ACC112 (cell line): Measurements from ENCODE around the gene EVA1A.

Source experiments
- H2AFZ ChIP-seq: fragments of 200-600 bp; sonication (generic); one replicate; pipeline ENCODE4 v1.6.0; 2017; ENCODE audit warnings: antibody characterized with exemption, low read length; ENCODE audit not compliant: unreplicated experiment
- H3K27ac ChIP-seq: fragments of 200-600 bp; sonication (generic); 2 replicates; pipeline ENCODE4 v1.5.1; 2014; ENCODE audit warnings: low read depth, mild to moderate bottlenecking, antibody characterized with exemption, low read length, moderate library complexity
- H3K27me3 ChIP-seq: fragments of 200-600 bp; sonication (generic); 2 replicates; pipeline ENCODE4 v1.6.1; 2014; ENCODE audit warnings: mild to moderate bottlenecking, antibody characterized with exemption, low read length, moderate library complexity, mixed read lengths; ENCODE audit not compliant: insufficient read depth
- H3K36me3 ChIP-seq: fragments of 200-600 bp; sonication (generic); 2 replicates; pipeline ENCODE4 v1.6.1; 2016; ENCODE audit warnings: mild to moderate bottlenecking, antibody characterized with exemption, low read length, moderate library complexity, mixed read lengths; ENCODE audit not compliant: insufficient read depth
- H3K4me1 ChIP-seq: fragments of 200-600 bp; sonication (generic); one replicate; pipeline ENCODE4 v1.6.1; 2016; ENCODE audit warnings: low read length, mixed read lengths; ENCODE audit not compliant: insufficient read depth, unreplicated experiment, control insufficient read depth
- H3K4me3 ChIP-seq: fragments of 200-600 bp; sonication (generic); 2 replicates; pipeline ENCODE4 v1.5.1; 2014; ENCODE audit warnings: mild to moderate bottlenecking, low read depth, low read length
- H3K79me2 ChIP-seq: fragments of 200-600 bp; sonication (generic); one replicate; pipeline ENCODE4 v1.6.0; 2016; ENCODE audit warnings: low read length; ENCODE audit not compliant: control insufficient read depth, unreplicated experiment, insufficient read depth

Gene EVA1A

DNA sequence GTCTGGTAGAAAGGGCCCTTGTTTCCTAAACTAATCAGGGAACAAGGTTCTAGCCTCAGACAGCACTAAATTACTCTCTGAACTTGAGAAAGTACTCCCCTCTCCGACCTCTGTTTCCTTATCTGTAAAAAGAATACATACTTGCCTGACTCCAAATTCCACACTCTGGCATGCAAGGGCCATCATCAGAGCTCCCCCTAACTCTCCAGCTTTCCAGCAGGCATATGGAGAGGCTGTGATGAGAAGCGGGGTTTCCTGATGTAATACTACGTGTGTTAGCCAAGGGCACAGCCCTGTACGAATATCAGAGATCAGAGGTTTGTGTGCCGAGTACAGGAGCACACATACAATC, 1.8 kb upstream of the EVA1A start:
- Histone ChIP-seq H3K79me2 (peaks cover 27% of the 10 kb centered on the region), H2AFZ (peak overlapping the region; percentile 17), H3K27ac (no peak overlapping the region), H3K36me3 (no peaks in the 10 kb centered on the region; the same call in 1 of the 2 replicates), H3K27me3 (no peaks in the 10 kb centered on the region), H3K4me3 (no peak overlapping the region), H3K4me1 (peaks cover 31% of the 10 kb centered on the region)

DNA sequence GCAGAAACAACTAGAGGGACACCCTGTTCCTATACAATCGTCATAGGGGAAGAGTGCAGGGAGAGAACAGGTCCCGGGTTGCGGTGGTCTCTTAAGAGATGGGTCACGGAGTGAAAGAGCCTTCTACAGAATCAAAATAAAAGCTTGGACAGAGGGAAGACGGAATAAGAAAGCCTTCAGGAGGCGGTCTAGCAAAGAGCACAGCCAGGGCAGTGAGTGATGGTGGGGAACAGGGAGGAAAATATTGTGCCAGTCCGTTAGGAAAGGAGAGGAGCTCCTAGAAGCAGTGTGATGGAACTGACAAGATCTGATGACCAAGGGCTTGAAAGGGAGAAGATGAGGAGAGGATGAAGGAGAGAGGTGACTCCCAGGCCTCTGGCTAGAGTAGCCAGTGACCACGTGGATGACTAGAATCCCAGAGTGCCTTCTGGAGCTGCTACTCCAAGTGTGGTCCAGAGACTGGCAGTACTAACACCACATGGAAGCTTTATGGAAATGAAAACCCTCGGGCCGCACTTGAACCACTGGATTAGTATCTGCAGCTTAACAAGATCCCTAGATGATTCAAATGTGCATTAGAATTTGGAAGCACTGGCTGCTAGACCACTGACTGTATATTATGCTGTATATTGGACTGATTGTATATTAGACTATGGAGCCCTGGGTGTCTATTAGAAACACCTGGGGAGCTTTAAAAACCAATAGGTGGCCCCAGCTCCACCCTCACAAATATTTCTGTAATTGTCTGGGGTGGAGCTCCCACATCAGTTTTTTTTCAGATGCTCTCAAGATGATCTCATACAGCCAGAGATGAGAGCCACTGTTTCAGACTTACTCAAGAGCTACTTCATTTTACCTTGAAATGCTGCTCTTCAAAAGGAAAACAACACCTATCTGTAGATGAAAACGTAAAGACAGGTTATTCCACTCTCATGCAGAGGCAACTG, 1.1 kb upstream of the EVA1A start:
- H2AFZ ChIP-seq, result peak overlapping the region; percentile 90
- H3K4me3 ChIP-seq, result peak overlapping the region; percentile 88
- no peaks in the 10 kb centered on the region; the same call in 1 of the 2 replicates for H3K36me3 ChIP-seq
- peak overlapping the region; percentile 76 for H3K27ac ChIP-seq
- H3K79me2 ChIP-seq, result peaks cover 34% of the 10 kb centered on the region
- H3K4me1 ChIP-seq, result peaks cover 31% of the 10 kb centered on the region
- no peaks in the 10 kb centered on the region for H3K27me3 ChIP-seq

DNA sequence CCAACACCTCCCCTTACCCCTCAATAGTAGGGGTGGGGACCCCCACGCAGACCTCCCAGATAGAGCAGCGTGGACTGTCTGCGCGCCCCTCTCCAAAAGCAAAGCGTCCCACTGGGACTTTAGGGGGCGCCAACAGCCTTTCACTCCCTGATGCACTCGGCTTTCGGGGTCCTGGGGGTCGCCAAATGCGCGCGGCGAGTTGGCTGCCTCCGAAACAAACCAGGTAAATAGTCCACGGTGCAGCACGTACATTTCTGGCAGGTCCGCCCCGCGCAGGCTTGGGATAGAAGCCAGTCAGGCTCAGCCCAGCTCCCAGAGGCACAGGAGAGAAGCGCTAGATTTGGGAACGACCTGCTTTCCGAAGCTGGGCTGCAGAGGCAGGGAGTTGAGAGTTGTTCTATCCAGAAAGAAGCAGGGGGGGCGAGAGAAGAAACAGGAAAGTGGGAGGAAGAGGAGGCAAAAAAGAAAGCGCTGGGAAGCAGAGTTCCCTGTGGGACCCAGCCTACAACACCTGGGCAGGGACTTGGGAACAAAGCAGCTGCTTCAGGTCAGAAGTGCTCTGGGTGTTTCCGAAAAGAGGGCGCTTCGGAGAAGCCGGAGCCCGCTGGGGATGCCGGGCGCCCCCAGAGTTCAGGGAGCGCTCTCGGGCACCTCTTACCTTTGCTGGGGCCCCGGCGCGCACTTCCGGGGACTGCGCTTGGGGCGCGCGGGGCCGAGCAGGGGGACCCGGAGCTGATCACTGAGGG, 544 bp downstream of the EVA1A start:
- Histone ChIP-seq H2AFZ (peak overlapping the region; percentile 67), H3K4me1 (peaks cover 30% of the 10 kb centered on the region), H3K27me3 (no peaks in the 10 kb centered on the region), H3K79me2 (peaks cover 50% of the 10 kb centered on the region), H3K27ac (peak overlapping the region; percentile 76), H3K4me3 (peak overlapping the region; percentile 88), H3K36me3 (no peaks in the 10 kb centered on the region; the same call in 1 of the 2 replicates)

DNA sequence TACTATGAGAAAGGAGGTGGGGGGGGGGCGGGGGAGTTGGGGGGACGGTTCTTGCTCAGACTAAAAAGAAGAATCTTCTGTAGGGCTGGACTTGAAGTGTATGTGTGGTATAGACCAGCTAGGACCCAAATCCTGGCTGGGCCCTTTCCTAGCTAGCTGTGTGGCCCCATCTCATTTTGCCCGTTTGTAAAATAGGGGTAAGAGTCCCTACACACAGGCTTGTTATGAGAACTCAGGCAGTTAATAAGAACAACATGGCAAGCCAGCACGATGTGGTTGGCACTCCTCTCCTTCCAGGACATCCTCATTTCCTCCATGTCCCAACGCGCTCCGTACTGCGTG, 1.1 kb downstream of the EVA1A start:
- Histone ChIP-seq H3K27me3 (no peaks in the 10 kb centered on the region), H3K36me3 (no peaks in the 10 kb centered on the region; the same call in 1 of the 2 replicates), H3K4me1 (peaks cover 29% of the 10 kb centered on the region), H3K27ac (no peak overlapping the region), H3K79me2 (peaks cover 56% of the 10 kb centered on the region), H3K4me3 (peak overlapping the region; percentile 88), H2AFZ (peak overlapping the region; percentile 67)

DNA sequence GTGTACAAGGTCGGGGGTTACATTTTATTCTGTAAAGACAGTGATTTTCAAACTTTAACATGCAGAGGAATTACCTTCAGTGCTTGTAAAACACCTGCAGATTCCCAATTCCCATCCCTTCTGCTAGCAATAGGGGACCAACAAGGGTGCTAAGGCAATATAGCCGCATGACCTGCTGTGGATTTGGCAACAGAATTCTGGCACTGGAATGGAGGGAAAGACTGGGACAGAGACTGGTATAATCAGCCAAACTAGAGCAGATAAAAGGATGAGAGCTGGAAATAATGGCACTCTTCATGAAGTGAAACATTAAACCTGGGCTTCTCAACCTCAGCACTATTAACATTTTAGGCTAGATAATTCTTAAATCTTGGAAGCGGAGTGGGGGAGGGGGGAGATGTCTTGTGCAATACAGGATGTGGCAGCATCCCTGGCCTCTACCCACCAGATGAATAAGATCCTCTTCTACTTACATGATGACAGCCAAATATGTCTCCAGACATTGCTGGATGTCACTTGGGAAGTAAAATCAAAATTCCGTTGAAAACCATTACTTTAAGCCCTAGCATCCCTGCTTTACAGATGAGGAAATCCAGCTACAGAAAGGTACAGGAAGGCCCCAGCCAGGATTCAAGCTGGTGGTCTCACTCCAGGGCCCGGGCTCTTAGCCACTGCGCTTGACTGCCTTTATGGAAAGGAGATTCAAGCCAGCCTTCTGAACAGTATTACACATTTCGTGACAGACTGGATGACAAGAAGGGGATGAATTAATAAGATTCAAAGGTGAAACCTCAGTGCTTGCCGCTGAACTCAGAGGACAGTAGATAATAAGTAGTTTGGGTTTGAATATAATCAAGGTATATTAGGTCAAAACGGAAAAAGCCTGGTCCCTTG, 1.7 kb downstream of the EVA1A start:
- Histone ChIP-seq H3K4me1 (peaks cover 29% of the 10 kb centered on the region), H3K27ac (no peak overlapping the region), H3K79me2 (peaks cover 57% of the 10 kb centered on the region), H3K36me3 (no peaks in the 10 kb centered on the region; the same call in 1 of the 2 replicates), H2AFZ (no peak overlapping the region), H3K27me3 (no peaks in the 10 kb centered on the region), H3K4me3 (peak overlapping the region; percentile 88)

DNA sequence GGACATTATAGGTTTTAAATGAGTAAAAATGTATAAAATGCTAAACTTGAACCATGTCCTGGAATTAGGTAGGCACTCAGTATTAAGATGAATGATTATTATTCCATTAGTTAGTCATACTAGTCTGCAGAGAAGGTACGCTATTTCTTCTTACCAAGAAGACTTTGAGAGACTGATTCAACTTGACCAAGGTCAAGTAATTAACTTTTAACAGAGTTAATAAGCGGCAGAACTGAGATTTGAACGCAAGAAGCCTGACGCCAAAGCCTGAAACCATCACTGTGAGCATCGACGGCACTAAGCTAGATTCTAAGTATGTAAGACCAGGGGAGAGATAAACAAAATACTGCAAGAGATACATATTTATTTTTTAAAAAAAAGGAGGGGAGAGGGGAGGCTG, 2.6 kb downstream of the EVA1A start:
- Histone ChIP-seq H3K4me1 (peaks cover 29% of the 10 kb centered on the region), H3K36me3 (no peaks in the 10 kb centered on the region; the same call in 1 of the 2 replicates), H3K27ac (no peak overlapping the region), H3K79me2 (peaks cover 57% of the 10 kb centered on the region), H2AFZ (no peak overlapping the region), H3K4me3 (no peak overlapping the region; the same call in 1 of the 2 replicates), H3K27me3 (no peaks in the 10 kb centered on the region)

DNA sequence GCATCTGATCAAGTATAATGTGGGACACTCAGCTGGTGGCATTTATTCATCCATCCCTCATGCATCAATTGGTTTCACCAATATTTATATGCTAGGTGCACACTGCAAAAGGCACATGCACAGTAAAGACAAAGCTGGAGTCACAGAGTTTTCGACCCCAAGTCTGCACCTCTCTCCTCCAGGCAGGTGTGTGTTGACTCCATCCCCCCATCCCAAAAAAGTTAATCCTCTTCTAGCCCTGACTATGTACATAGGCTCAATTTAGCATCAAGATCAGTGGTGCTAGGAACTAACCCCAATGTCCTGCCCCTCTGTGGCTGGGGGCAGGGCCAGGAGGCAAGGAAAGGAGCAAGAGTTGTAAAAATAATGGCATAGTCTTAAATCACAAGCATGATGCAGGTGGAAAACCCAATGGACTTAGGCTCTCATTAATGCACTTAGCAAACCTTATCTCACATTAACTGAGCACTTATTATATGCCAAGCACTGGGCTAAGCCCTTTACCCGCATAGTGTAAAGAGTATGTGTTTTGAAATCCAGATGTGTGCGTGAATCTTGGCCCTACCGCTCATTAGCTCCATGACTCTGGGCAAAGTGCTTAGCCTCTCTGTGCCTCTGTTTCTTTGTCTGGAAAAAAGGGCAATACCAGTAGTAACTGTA, 3.1 kb downstream of the EVA1A start:
- H3K4me1 ChIP-seq, result peaks cover 28% of the 10 kb centered on the region
- no peaks in the 10 kb centered on the region for H3K27me3 ChIP-seq
- H3K4me3 ChIP-seq, result no peak overlapping the region
- no peaks in the 10 kb centered on the region; the same call in 1 of the 2 replicates for H3K36me3 ChIP-seq
- peaks cover 59% of the 10 kb centered on the region for H3K79me2 ChIP-seq
- H2AFZ ChIP-seq, result no peak overlapping the region
- no peak overlapping the region for H3K27ac ChIP-seq

DNA sequence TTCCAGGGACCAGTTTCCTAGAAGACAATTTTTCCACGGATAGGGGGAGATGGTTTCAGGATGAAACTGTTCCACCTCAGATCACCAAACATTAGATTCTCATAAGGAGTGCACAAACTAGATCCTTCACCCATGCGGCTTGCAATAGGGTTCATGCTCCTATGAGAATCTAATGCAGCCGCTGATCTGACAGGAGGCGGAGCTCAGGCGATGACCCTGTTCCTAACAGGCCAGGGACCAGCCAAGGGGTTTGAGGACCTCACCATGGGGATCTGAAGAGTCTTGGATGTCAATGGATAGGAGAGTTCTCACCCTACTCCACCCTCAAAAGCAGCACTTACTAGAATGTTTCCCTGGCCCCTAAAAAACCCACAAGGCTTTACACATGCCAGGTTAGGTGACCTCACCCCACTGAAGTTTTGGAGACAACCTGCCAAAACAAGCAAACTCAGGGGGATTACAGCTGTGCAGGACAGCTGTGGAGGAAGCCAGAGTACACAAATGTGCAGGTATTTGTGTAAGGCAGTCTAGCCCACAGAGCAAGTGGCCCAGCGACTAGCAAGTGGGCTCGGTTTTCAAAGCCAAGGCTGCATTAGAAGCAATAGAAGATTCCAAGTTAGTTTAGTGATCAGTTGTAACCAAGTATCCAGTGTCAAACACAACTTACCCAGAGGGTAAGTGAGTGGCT, 3.9 kb downstream of the EVA1A start:
- H3K79me2 ChIP-seq, result peaks cover 64% of the 10 kb centered on the region
- H3K4me1 ChIP-seq, result peaks cover 20% of the 10 kb centered on the region
- H2AFZ ChIP-seq, result no peak overlapping the region
- no peak overlapping the region for H3K27ac ChIP-seq
- no peak overlapping the region for H3K4me3 ChIP-seq
- no peaks in the 10 kb centered on the region; the same call in 1 of the 2 replicates for H3K36me3 ChIP-seq
- H3K27me3 ChIP-seq, result no peaks in the 10 kb centered on the region

DNA sequence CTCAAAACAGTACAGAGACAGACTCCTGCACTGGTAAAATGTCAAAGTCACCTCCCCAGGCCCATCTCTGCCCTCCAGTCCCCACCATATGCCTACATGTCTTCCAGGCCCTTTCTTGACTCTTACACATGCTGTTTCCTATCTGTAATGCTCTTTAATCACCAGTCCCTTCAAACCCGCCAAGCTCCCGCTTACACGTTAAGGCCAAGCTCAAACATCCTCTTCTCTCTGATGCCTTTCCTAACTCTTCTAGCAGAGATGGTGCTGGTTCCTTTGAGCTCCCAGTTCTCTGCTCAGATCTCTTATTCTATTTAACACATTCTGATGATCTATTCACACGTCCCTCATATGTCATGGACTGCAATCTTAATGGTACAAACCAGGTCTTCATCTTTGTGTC, 5.0 kb downstream of the EVA1A start:
- H3K27ac ChIP-seq, result no peak overlapping the region
- no peaks in the 10 kb centered on the region; the same call in 1 of the 2 replicates for H3K36me3 ChIP-seq
- H3K27me3 ChIP-seq, result no peaks in the 10 kb centered on the region
- peaks cover 15% of the 10 kb centered on the region for H3K4me1 ChIP-seq
- no peak overlapping the region for H3K4me3 ChIP-seq
- no peak overlapping the region for H2AFZ ChIP-seq
- peaks cover 64% of the 10 kb centered on the region for H3K79me2 ChIP-seq
